ENCODE results near the gene RAB23.

- TF ChIP-seq CTCF (IDR thresholded peaks at IDR 0.05 in 2 of 3, conservative IDR thresholded peaks at IDR 0.05 in 1 of 3; ENCODE audit: borderline replicate concordance in 1 of 3, insufficient read depth in 1 of 3, low read depth in 2 of 3, low read length in 2 of 3) (no peak), MAX (IDR thresholded peaks at IDR 0.05) (no peak), ZBTB33 (IDR thresholded peaks at IDR 0.05; ENCODE audit: extremely low read depth, insufficient replicate concordance, low read length) (no peak), ATF3 (IDR thresholded peaks at IDR 0.05) (no peak), EGR1 (IDR thresholded peaks at IDR 0.05; ENCODE audit: low read depth) (no peak), POLR2A (IDR thresholded peaks at IDR 0.05; ENCODE audit: borderline replicate concordance, extremely low read depth, insufficient read depth, insufficient read length) (no peak), POLR2AphosphoS5 (IDR thresholded peaks at IDR 0.05; ENCODE audit: low read depth, low read length) (no peak), EZH2 (IDR thresholded peaks at IDR 0.05) (no peak), YY1 (IDR thresholded peaks at IDR 0.05; ENCODE audit: extremely low read depth, insufficient replicate concordance, low read depth, low read length) (no peak)
Observed at GRCh38 chr6:57262488-57262887, 40.4 kb upstream of the RAB23 start.

Measured in HCT116 (cell line).